ENCODE data around the gene SCARF2. TPM values are rescaled to one million over a fixed set of nuclear protein-coding genes. Genes with fewer than 3 reads are reported as not detected.

SCARF2 gene
- total and polyA plus RNA-seq, 2 of the 8 experiments (the other 6 are each of a cell fraction or from before 2014, with no cell fraction given): 4.2 to 9.8 TPM

DNA sequence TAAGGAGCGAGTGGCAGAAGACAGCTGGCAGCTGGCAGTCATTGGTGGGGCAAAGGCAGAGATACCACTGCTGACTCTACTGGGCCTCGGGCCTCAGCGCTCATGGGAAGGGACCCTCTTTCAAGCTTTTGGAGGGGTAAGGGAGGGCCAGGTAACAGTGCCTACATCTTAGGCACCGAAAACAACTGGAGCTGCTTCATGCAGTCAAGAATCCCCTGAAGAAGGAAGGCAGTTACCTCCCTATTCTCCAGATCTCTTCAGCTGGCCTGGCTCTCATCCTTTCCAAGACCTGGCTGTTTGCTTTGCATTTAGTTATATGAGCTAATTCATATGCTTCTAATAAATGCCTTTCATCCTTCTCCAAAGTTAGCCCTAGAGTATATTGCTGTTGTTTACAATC, 59.5 kb downstream of the SCARF2 start:
- no peak overlapping the region for H4K91ac ChIP-seq (replicated peaks; ENCODE audit: insufficient read length, low read length)
- H3K4me2 ChIP-seq (ENCODE audit: insufficient read depth in 1 of 2, low read depth in 2 of 2, low read length in 2 of 2): no peak overlapping the region
- no peaks in the 10 kb centered on the region for H3K79me1 ChIP-seq (ENCODE audit: low read depth, low read length)
- no peak overlapping the region for H2AFZ ChIP-seq (ENCODE audit: low read length)
- TF ChIP-seq HDAC2 (IDR thresholded peaks at IDR 0.05; ENCODE audit: borderline replicate concordance in 1 of 2, low read depth in 2 of 2, low read length in 2 of 2) (no peak), CREB1 (IDR thresholded peaks at IDR 0.05) (no peak), YY1 (IDR thresholded peaks at IDR 0.05; ENCODE audit: low read depth, low read length) (no peak), JUN (IDR thresholded peaks at IDR 0.05; ENCODE audit: low read depth, low read length) (no peak), ZNF274 (IDR thresholded peaks at IDR 0.05; ENCODE audit: borderline replicate concordance, extremely low read depth, low read length) (no peak), TAF1 (IDR thresholded peaks at IDR 0.05; ENCODE audit: low read depth, low read length) (no peak), TCF12 (IDR thresholded peaks at IDR 0.05; ENCODE audit: low read depth, low read length) (no peak), SIRT6 (IDR thresholded peaks at IDR 0.05; ENCODE audit: low read length) (no peak), SUZ12 (IDR thresholded peaks at IDR 0.05; ENCODE audit: low read length) (no peak), TEAD4 (IDR thresholded peaks at IDR 0.05; ENCODE audit: low read depth, low read length) (no peak), POLR2AphosphoS5 (IDR thresholded peaks at IDR 0.05; ENCODE audit: low read depth, low read length) (no peak)
- no peak overlapping the region for H4K5ac ChIP-seq (ENCODE audit: insufficient read length, low read depth, low read length)
- H3K14ac ChIP-seq (ENCODE audit: insufficient read length): no peak overlapping the region
- POLR2A ChIA-PET (ENCODE audit: partially characterized antibody): interaction anchor here (1.2 kb wide), 1 partner anchor 16 kb away, joined by 3 read pairs; the partner anchor contains the start of gene ZNF74
- no peak overlapping the region for H3K4me3 ChIP-seq (ENCODE audit: extremely low read depth in 1 of 4, insufficient read depth in 2 of 4, low read depth in 3 of 4, low read length in 4 of 4)
- no peak overlapping the region for H2BK120ac ChIP-seq (replicated peaks; ENCODE audit: low read depth, low read length)
- H3K9me3 ChIP-seq (ENCODE audit: insufficient read depth in 2 of 2, low read depth in 1 of 2, low read length in 1 of 2): no peaks in the 10 kb centered on the region
- no peak overlapping the region for H2BK5ac ChIP-seq (ENCODE audit: low read depth, low read length)
- peaks cover 2 to 8% (median 3%) of the 10 kb centered on the region in 4 experiments; a peak in 3 of 7 replicates for H3K4me1 ChIP-seq (replicated peaks in 1 of 4; ENCODE audit: control insufficient read depth in 3 of 4, insufficient read depth in 4 of 4, low read length in 3 of 4)
- H3K23me2 ChIP-seq (ENCODE audit: low read depth, low read length): no peaks in the 10 kb centered on the region
- no peak overlapping the region for H3K23ac ChIP-seq (ENCODE audit: insufficient read length)
- WGBS, 2 experiments (ENCODE audit: extremely low coverage in 1 of 2, insufficient coverage in 1 of 2, insufficient read length in 1 of 2, insufficient replicate concordance in 2 of 2, low coverage in 1 of 2, low lambda C conversion rate in 2 of 2, missing lambda C conversion rate in 1 of 2): 93% methylated on average over 4 of the region's 4 CpGs; no CpG with 5 or more reads in 1 of the 2 experiments
- no peaks in the 10 kb centered on the region for H3K36me3 ChIP-seq (ENCODE audit: control insufficient read depth in 2 of 4, insufficient read depth in 4 of 4, low read length in 3 of 4)
- H2BK20ac ChIP-seq (ENCODE audit: low read length): no peak overlapping the region
- H3K56ac ChIP-seq (replicated peaks; ENCODE audit: insufficient read length, low read depth, low read length): no peak overlapping the region
- peaks cover 0 to 4% (median 2%) of the 10 kb centered on the region in 4 experiments; a peak in 5 of 7 replicates for H3K27me3 ChIP-seq (replicated peaks in 1 of 4; ENCODE audit: control insufficient read depth in 3 of 4, extremely low read depth in 1 of 4, insufficient read depth in 3 of 4, low read length in 3 of 4)
- DNase-seq (ENCODE audit: low read depth in 1 of 2, low spot score in 2 of 2): no peak
- no peak overlapping the region for H2BK15ac ChIP-seq (ENCODE audit: low read length)
- no peak overlapping the region for H3K27ac ChIP-seq (ENCODE audit: low read depth, low read length)
- no peak for FAIRE-seq
- no peaks in the 10 kb centered on the region for H4K20me1 ChIP-seq (replicated peaks in 1 of 2; ENCODE audit: control insufficient read depth in 1 of 2, insufficient read depth in 2 of 2, low read length in 2 of 2)
- H4K8ac ChIP-seq (ENCODE audit: extremely low read depth, insufficient read depth, low read length): no peak overlapping the region
- CTCF ChIA-PET (ENCODE audit: partially characterized antibody): interaction anchor here (1.0 kb wide), 1 partner anchor 40 kb away, joined by 3 read pairs; no protein-coding TSS in a partner anchor
- H3K4ac ChIP-seq (replicated peaks; ENCODE audit: insufficient read length, low read depth, low read length): no peak overlapping the region
- no peaks in the 10 kb centered on the region for H3K79me2 ChIP-seq (ENCODE audit: control insufficient read depth in 1 of 2, insufficient read depth in 2 of 2, low read length in 2 of 2)
- no peak overlapping the region for H2AK5ac ChIP-seq (ENCODE audit: low read depth, low read length)
- H3K9ac ChIP-seq (replicated peaks in 1 of 4; ENCODE audit: extremely low read depth in 1 of 4, low read depth in 3 of 4, low read length in 3 of 4): no peak overlapping the region
- H2BK12ac ChIP-seq (ENCODE audit: low read depth, low read length): no peak overlapping the region
- H3K18ac ChIP-seq (ENCODE audit: extremely low read depth, low read length): no peak overlapping the region
